Cardiac muscle cell (in vitro differentiated cells and primary cell): ENCODE data around the gene TFAP2E. TPM values are rescaled to one million over a fixed set of nuclear protein-coding genes. Genes with fewer than 3 reads are reported as not detected.

Source experiments
- DNase-seq, 2 donors: peaks; one replicate each; pipeline versions ENCODE4 v3.0.0 to v3.0.0-alpha.2; 2010 to 2017; ENCODE audit warnings: low read depth in 1 of 2, low spot score in 1 of 2
- H3K27ac ChIP-seq: fragments of 200-600 bp; sonication (generic); 2 replicates; pipeline ENCODE4 v1.5.1; 2016
- H3K27me3 ChIP-seq: fragments of 200-600 bp; sonication (generic); 2 replicates; pipeline ENCODE4 v1.6.0; 2016; ENCODE audit warnings: control low read depth
- H3K36me3 ChIP-seq: fragments of 200-600 bp; sonication (generic); 2 replicates; pipeline ENCODE4 v1.5.1; 2016; ENCODE audit warnings: control low read depth
- H3K4me1 ChIP-seq: fragments of 200-600 bp; sonication (generic); 2 replicates; pipeline ENCODE4 v1.8.1; 2017; ENCODE audit warnings: low read depth, mild to moderate bottlenecking, mixed run types
- H3K4me3 ChIP-seq: fragments of 200-600 bp; sonication (generic); 2 replicates; pipeline ENCODE4 v1.5.1; 2016; ENCODE audit warnings: mild to moderate bottlenecking
- H3K9me3 ChIP-seq: fragments of 200-600 bp; sonication (generic); 2 replicates; pipeline ENCODE4 v1.5.1; 2017; ENCODE audit warnings: low read depth, mild to moderate bottlenecking, control low read depth
- polyA plus RNA-seq: library from polyadenylated mRNA; unstranded; fragments of >200 nt; fragmentation: Nextera tagmentation; extraction: Ambion mirVana; gene quantifications from 2 replicates; pipeline ENCODE4 v1.2.1, GENCODE V29; 2016
- total RNA-seq: library from RNA; depleted of rRNA; stranded (reverse); fragments of >200 nt; gene quantifications from 2 replicates; pipeline ENCODE4 v1.2.3, GENCODE V29; 2016
- TF ChIP-seq, protein P1 (sequence below): IDR thresholded peaks from 2 replicates; pipeline ENCODE4 v1.5.1; 2012; ENCODE audit warnings: low read depth, mild to moderate bottlenecking, low read length

The TFAP2E gene
- total and polyA plus RNA-seq, 2 experiments from 2014 or later, result 0.69 TPM; not detected in 1

DNA sequence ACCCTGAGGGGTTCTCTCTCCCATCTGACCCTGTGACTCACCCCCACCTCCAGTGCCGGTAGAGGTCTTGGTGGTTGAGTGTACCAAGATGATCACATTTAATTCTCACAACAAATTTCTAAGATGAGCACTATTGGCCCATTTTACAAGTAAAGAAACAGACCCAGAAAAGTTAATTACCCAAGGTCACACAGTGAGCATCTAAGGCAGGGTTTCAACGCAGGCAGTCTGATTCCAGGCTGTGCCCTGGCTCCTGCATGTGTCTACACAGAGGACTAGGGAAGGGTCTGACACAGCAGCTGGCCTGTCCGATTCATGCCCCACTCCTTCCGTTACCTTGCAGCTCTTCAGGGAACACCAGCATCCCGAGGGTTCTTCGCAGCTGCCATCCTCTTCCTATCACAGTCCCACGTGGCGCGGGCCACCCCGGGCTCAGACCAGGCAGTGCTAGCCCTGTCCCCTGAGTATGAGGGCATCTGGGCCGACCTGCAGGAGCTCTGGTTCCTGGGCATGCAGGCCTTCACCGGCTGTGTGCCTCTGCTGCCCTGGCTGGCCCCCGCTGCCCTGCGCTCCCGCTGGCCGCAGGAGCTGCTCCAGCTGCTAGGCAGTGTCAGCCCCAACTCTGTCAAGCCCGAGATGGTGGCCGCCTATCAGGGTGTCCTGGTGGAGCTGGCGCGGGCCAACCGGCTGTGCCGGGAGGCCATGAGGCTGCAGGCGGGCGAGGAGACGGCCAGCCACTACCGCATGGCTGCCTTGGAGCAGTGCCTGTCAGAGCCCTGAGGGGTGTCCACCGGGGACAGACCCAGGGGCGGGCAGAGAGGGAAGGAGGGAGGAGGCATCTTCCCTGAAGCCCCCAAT, 8.0 kb upstream of the TFAP2E start:
- Histone ChIP-seq H3K4me3 (no peak overlapping the region), H3K4me1 (no peaks in the 10 kb centered on the region), H3K27ac (no peak overlapping the region), H3K36me3 (no peaks in the 10 kb centered on the region), H3K27me3 (peaks cover 14% of the 10 kb centered on the region), H3K9me3 (no peaks in the 10 kb centered on the region)
- TF ChIP-seq, protein P1, sequence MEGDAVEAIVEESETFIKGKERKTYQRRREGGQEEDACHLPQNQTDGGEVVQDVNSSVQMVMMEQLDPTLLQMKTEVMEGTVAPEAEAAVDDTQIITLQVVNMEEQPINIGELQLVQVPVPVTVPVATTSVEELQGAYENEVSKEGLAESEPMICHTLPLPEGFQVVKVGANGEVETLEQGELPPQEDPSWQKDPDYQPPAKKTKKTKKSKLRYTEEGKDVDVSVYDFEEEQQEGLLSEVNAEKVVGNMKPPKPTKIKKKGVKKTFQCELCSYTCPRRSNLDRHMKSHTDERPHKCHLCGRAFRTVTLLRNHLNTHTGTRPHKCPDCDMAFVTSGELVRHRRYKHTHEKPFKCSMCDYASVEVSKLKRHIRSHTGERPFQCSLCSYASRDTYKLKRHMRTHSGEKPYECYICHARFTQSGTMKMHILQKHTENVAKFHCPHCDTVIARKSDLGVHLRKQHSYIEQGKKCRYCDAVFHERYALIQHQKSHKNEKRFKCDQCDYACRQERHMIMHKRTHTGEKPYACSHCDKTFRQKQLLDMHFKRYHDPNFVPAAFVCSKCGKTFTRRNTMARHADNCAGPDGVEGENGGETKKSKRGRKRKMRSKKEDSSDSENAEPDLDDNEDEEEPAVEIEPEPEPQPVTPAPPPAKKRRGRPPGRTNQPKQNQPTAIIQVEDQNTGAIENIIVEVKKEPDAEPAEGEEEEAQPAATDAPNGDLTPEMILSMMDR, result no peak
- DNase-seq, result no peak

DNA sequence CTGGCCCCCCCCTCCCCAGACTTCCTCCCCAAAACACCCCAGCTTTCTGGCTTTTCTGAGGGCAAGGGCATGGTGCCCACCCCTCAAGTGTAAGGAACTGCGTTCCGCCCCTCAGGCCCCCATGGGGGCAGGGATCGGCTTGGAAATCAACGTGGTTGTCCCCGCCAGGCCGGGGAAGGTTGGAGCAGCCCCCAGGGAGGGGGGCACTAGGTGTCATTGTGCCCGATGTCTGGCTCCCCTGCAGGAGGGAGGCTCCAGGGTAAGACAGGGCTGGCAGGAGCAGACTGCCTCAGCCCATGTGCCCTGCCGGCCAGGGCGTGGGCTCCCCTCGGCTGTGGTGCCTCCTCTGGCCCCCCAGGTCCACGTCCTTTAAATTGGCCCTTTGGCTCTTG, 7.4 kb upstream of the TFAP2E start:
- no peak overlapping the region for H3K4me3 ChIP-seq
- H3K9me3 ChIP-seq, result no peaks in the 10 kb centered on the region
- H3K36me3 ChIP-seq, result no peaks in the 10 kb centered on the region
- no peaks in the 10 kb centered on the region for H3K4me1 ChIP-seq
- no peak overlapping the region for H3K27ac ChIP-seq
- TF ChIP-seq, protein P1, result no peak
- H3K27me3 ChIP-seq, result peaks cover 20% of the 10 kb centered on the region
- DNase-seq, result no peak

DNA sequence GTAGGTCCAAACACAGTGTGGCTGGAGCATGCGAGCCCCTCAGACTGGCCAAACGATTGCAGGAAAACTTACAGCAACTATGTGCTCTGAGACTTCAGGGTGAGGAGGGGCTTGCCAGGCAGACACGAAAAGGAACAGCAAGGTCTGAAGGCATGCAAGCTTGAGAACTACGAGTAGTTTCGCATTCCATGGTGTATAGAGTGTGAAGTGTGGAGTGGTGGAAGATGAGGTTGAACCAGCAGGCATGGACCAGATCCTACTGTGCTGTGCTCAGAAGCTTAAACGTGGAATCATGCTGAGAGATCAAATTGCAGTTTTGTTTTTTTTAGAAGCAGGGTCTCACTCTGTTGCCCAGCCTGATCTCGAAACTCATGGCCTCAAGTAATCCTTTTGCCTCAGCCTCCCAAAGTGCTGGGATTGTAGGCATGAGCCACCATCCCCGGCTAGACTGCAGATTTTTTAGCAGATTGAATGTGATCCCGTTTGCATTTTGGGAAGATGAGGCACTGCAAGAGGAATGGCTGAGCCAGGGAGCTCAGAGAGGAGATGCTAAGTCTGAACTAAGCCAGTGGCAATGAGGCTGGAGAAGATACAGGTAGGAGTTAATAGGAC, 5.1 kb upstream of the TFAP2E start:
- H3K27me3 ChIP-seq, result peaks cover 43% of the 10 kb centered on the region
- H3K36me3 ChIP-seq, result no peaks in the 10 kb centered on the region
- H3K27ac ChIP-seq, result no peak overlapping the region
- DNase-seq, result peak in 1 of 2 donors; percentile 17
- TF ChIP-seq, protein P1, result no peak
- no peaks in the 10 kb centered on the region for H3K4me1 ChIP-seq
- no peaks in the 10 kb centered on the region for H3K9me3 ChIP-seq
- H3K4me3 ChIP-seq, result no peak overlapping the region

DNA sequence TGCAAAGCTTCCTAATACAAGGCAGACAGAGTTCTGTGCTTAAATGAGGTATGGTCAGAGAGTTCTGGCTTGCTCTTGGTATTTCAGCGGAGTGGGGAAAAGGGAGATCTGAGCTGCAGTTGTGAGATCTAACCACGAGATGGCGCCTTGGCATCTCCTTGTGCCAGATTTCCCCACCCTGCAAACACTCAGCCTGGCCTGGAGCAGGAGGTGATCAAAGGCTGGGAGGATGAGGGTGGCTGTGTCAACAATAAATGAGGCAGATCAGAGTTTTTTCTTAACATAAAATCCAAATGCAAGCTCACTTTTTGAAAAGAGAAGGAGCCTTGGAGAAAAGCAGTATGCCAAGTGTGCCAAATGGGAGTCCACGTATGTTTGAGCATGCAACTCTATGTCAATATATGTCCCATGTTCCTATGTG, 4.1 kb upstream of the TFAP2E start:
- no peak overlapping the region for H3K27ac ChIP-seq
- TF ChIP-seq, protein P1, result peak; percentile 90
- H3K27me3 ChIP-seq, result peaks cover 52% of the 10 kb centered on the region
- no peak overlapping the region for H3K4me3 ChIP-seq
- DNase-seq, result peak; percentile 74 to 81
- no peaks in the 10 kb centered on the region for H3K9me3 ChIP-seq
- no peaks in the 10 kb centered on the region for H3K36me3 ChIP-seq
- no peaks in the 10 kb centered on the region for H3K4me1 ChIP-seq

DNA sequence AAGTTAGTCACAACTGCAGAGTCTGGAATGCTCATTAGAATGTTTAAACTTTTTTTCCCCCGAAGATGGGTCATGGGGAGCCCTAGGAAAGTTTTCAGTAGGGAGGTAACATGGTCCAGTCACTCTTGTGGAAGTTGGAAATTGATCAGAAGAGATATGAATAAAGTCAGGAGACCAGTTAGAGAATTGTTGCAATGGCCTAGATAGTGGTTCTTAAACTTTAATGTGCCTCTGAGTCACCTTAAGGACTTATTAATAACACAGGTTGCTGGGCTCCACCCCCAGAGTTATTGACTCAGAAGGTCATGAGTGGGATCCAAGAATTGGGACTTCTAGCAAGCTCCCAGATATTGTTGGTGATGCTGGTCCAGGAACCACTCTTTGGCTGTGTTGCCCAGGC, 3.2 kb upstream of the TFAP2E start:
- TF ChIP-seq, protein P1, result no peak
- Histone ChIP-seq H3K27ac (no peak overlapping the region), H3K36me3 (no peaks in the 10 kb centered on the region), H3K4me3 (no peak overlapping the region), H3K27me3 (peaks cover 62% of the 10 kb centered on the region), H3K9me3 (no peaks in the 10 kb centered on the region), H3K4me1 (no peaks in the 10 kb centered on the region)
- no peak for DNase-seq
